Adrenal gland (tissue), 12 donors: ENCODE measurements around the gene TNFRSF18. TPM values are rescaled to one million over a fixed set of nuclear protein-coding genes. Genes with fewer than 3 reads are reported as not detected.

Experiments
- DNase-seq, 7 donors: peaks; one replicate each; pipeline ENCODE4 v3.0.0-alpha.2; 2019 to 2020
- H3K27ac ChIP-seq, 5 donors: fragments of 200-600 bp; sonication (generic) in 4 of 5; 1 replicate in 3 of 5; 2 replicates in 2 of 5; pipeline versions ENCODE4 v1.5.1 to v1.8.0; 2016 to 2020; ENCODE audit warnings: mild to moderate bottlenecking in 1 of 5
- H3K27me3 ChIP-seq: fragments of 200-600 bp; 2 replicates; pipeline ENCODE4 v1.8.0; 2021
- H3K36me3 ChIP-seq, 2 donors: fragments of 200-600 bp; replicated peaks in 1 of 2; 1 replicate in 1 of 2; 2 replicates in 1 of 2; pipeline versions ENCODE4 v1.5.1 to v1.8.0; 2018 to 2022
- H3K4me1 ChIP-seq, 2 donors: fragments of 200-600 bp; replicated peaks in 1 of 2; 1 replicate in 1 of 2; 2 replicates in 1 of 2; pipeline versions ENCODE4 v1.5.1 to v1.8.0; 2018 to 2021
- H3K4me3 ChIP-seq, 4 donors: fragments of 200-600 bp; sonication (generic) in 3 of 4; one replicate each; pipeline ENCODE4 v1.5.1; 2016 to 2018
- H3K9me3 ChIP-seq, 3 donors: fragments of 200-600 bp; sonication (generic) in 1 of 3; replicated peaks in 1 of 3; 1 replicate in 2 of 3; 2 replicates in 1 of 3; pipeline versions ENCODE4 v1.5.1 to v1.8.0; 2016 to 2021
- CTCF ChIP-seq, 6 experiments: fragments of 450-650 bp in 4 of 6; fragments of 200-600 bp in 2 of 6; sonication (generic) in 1 of 6; IDR thresholded peaks; 1 replicate in 5 of 6; 2 replicates in 1 of 6; pipeline versions ENCODE4 v1.5.1 to v1.8.0; 2016 to 2021; ENCODE audit warnings: antibody characterized with exemption in 6 of 6, mild to moderate bottlenecking in 2 of 6, moderate library complexity in 1 of 6
- POLR2A ChIP-seq, 2 donors: fragments of 450-650 bp; IDR thresholded peaks; one replicate each; pipeline ENCODE4 v1.6.1; 2017; ENCODE audit warnings: antibody characterized with exemption in 2 of 2, mild to moderate bottlenecking in 2 of 2, moderate library complexity in 1 of 2
- WGBS, 4 donors: extraction: QIAGEN DNeasy Blood & Tissue Kit in 2 of 4; methylation state at CpG; one replicate each; pipeline versions ENCODE4 v1.1.5 to v1.1.7; 2013 to 2017; 5-methylcytosine and 5-hydroxymethylcytosine counted together
- intact Hi-C, 2 donors: fragments of 100-400 bp; cut with DNase I; formaldehyde crosslinking; loops; one replicate each; pipeline versions ENCODE4 v1.14.1 to v1.15.0; 2022 to 2023
- microRNA counts, 2 donors: library from miRNA; unstranded; fragments of <30 nt; microRNA quantifications; one replicate each; lab custom pipeline; 2016
- microRNA-seq, 3 donors: library from miRNA; unstranded; fragments of <30 nt; microRNA quantifications; one replicate each; pipeline ENCODE4, GENCODE V29; 2017 to 2020
- polyA plus RNA-seq, 3 donors: library from polyadenylated mRNA; stranded (reverse); fragments of 200-250 nt in 2 of 3; fragments of 350-450 nt in 1 of 3; fragmentation: Illumina TruSeq in 1 of 3; extraction: RNeasy Lipid Tissue Mini Kit (QIAGEN cat#74804) in 1 of 3; gene quantifications; one replicate each; pipeline ENCODE4 v1.2.3, GENCODE V29; 2013 to 2014
- small RNA-seq, 2 donors: library from RNA; depleted of rRNA; stranded (forward); fragments of <200 nt; gene quantifications; one replicate each; pipeline ENCODE3, GENCODE V24; 2016
- total RNA-seq, 9 donors: library from RNA; depleted of rRNA in 4 of 9; stranded (reverse); fragments of >200 nt in 4 of 9; fragments of 120-200 nt in 1 of 9; fragmentation: NEBNext Ultra II Directional in 1 of 9; extraction: Animal tissue kit (Norgen Biotek cat#: 25700) in 1 of 9; gene quantifications; one replicate each; pipeline versions ENCODE4 v1.1.0 to v1.2.4, GENCODE V29; 2013 to 2023
- donor health status: healthy with polysubstance abuse.
- donor health status: Bipolar disorder and iron deficiency.
- donor health status: DM: yes; HTN: yes; CAD: no.
- donor health status: DM: no; HTN: no; CAD: no.
- donor health status: DM: no; HTN: no; CAD: no.
- donor health status: DM: yes; HTN: yes; CAD: no.

TNFRSF18 gene
- total and polyA plus RNA-seq, 12 donors: 0.27 to 1.5 (median 0.64) TPM; not detected in 7

- intact Hi-C loops: no loop called here
These were observed 51.1 kb downstream of the TNFRSF18 start for GRCh38 chr1:1155258-1155657.

DNA sequence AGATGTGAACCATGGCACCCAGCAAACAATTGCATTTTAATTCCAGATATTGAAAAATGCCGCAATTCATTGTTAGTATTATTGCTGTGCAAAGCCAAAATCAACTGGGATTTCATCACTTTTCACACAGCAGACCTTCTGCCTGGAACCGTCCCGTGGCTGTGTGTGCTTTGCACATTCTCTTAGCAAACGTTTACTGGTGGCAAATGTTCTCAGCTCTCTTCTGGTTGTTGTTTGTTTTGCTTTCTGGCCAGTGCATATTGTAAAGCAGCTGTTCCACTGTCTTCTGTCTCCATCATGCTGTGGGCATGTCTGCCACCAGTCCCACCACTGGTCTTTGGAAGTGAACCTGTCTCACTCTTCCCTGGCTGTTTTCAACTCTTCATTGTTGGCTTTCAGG, 52.5 kb downstream of the TNFRSF18 start:
- intact Hi-C loops: no loop called here
- Histone ChIP-seq H3K27me3 (no peaks in the 10 kb centered on the region), H3K4me1 (peaks cover 8 to 13% of the 10 kb centered on the region in 2 donors), H3K4me3 (no peak overlapping the region), H3K27ac (no peak overlapping the region), H3K36me3 (no peaks in the 10 kb centered on the region), H3K9me3 (no peaks in the 10 kb centered on the region)
- WGBS, 4 donors: 57 to 76% (median 69%) methylated on average over 4 of the region's 4 CpGs
- DNase-seq: no peak
- no peak for TF ChIP-seq POLR2A (IDR thresholded peaks at IDR 0.05)
- TF ChIP-seq CTCF (IDR thresholded peaks at IDR 0.05): no peak

More at GRCh38 chr1:1155258-1155657, 51.1 kb downstream of the TNFRSF18 start:
- TF ChIP-seq CTCF (IDR thresholded peaks at IDR 0.05) (no peak), POLR2A (IDR thresholded peaks at IDR 0.05) (no peak)
- Histone ChIP-seq H3K9me3 (no peaks in the 10 kb centered on the region), H3K4me3 (no peak overlapping the region), H3K27ac (no peak overlapping the region), H3K27me3 (no peaks in the 10 kb centered on the region), H3K36me3 (no peaks in the 10 kb centered on the region), H3K4me1 (peaks cover 8 to 13% of the 10 kb centered on the region in 2 donors)
- DNase-seq: no peak
- WGBS, 4 donors: 81 to 84% (median 83%) methylated on average over 10 of the region's 10 CpGs

MicroRNAs encoded within 50 kb of the gene (microRNA counts, 767-probe panel; counts per million panel counts)
- microRNA hsa-miR-200a-3p (lab: Ali Mortazavi, UCI) (0 counts per million in 2 donors), microRNA hsa-miR-200b-3p (lab: Ali Mortazavi, UCI) (0 counts per million in 2 donors), microRNA hsa-miR-429 (lab: Ali Mortazavi, UCI) (0 counts per million in 2 donors)

Small RNA genes within 50 kb of the gene (microRNA-seq; reads per million reads assigned to microRNA genes)
- gene MIR200A: 0 to 4.9 (median 0.85) reads per million in 3 donors
- gene MIR200B: 6.5 to 20.1 (median 11.9) reads per million in 3 donors
- gene MIR429: 1.4 to 5.8 (median 2.3) reads per million in 3 donors

Small RNA genes within 50 kb of the gene (small RNA-seq; reads per million reads assigned to genes)
- gene MIR200A (0 to 0.24 reads per million in 2 donors), gene MIR200B (0.83 to 0.95 reads per million in 2 donors), gene MIR429 (0.08 to 0.12 reads per million in 2 donors)

Other genes starting within 250 kb of the TNFRSF18 start
- 10 to 100 TPM; 22.4 to 58.9 (median 43.6) TPM for gene NOC2L, start 247.3 kb downstream of the TNFRSF18 start, total RNA-seq
- 10 to 100 TPM; 39.2 to 97.7 (median 64.9) TPM for gene NOC2L, start 247.3 kb downstream of the TNFRSF18 start, polyA plus RNA-seq
- gene KLHL17, start 246.0 kb downstream of the TNFRSF18 start, total RNA-seq: 10 to 100 TPM in 1 of 9 donors, 1 to 10 TPM in 8; 1.4 to 15.9 (median 6.1) TPM
- gene KLHL17, start 246.0 kb downstream of the TNFRSF18 start, polyA plus RNA-seq: 10 to 100 TPM in 2 of 3 donors, under 1 TPM in 1; 0.73 to 38.8 (median 25.4) TPM
- gene PLEKHN1, start 240.1 kb downstream of the TNFRSF18 start, total RNA-seq: 1 to 10 TPM in 3 of 9 donors, under 1 TPM in 3, not detected in 3; 0.30 to 3.8 (median 1.1) TPM
- 10 to 100 TPM in 1 of 3 donors, 1 to 10 TPM in 1, under 1 TPM in 1; 0.05 to 10.5 (median 4.2) TPM for gene PLEKHN1, start 240.1 kb downstream of the TNFRSF18 start, polyA plus RNA-seq
- gene PERM1, start 224.5 kb downstream of the TNFRSF18 start, total RNA-seq: under 1 TPM in 5 of 9 donors, not detected in 4; 0.13 to 0.28 (median 0.14) TPM
- gene PERM1, start 224.5 kb downstream of the TNFRSF18 start, polyA plus RNA-seq: under 1 TPM in 2 of 3 donors, not detected in 1; 0.40 to 0.88 TPM
- 10 to 100 TPM in 1 of 9 donors, 1 to 10 TPM in 8; 3.1 to 14.5 (median 6.3) TPM for gene HES4, start 206.5 kb downstream of the TNFRSF18 start, total RNA-seq
- gene HES4, start 206.5 kb downstream of the TNFRSF18 start, polyA plus RNA-seq: 10 to 100 TPM in 2 of 3 donors, not detected in 1; 27.3 to 29.8 TPM
- gene ISG15, start 193.1 kb downstream of the TNFRSF18 start, total RNA-seq: 10 to 100 TPM; 11.5 to 58.1 (median 22.9) TPM
- gene ISG15, start 193.1 kb downstream of the TNFRSF18 start, polyA plus RNA-seq: 100 to 1,000 TPM in 2 of 3 donors, 1 to 10 TPM in 1; 1.7 to 308 (median 220) TPM
- 10 to 100 TPM in 6 of 9 donors, 1 to 10 TPM in 3; 3.4 to 20.5 (median 13.0) TPM for gene AGRN, start 186.5 kb downstream of the TNFRSF18 start, total RNA-seq
- 10 to 100 TPM in 2 of 3 donors, 1 to 10 TPM in 1; 2.2 to 27.8 (median 10.2) TPM for gene AGRN, start 186.5 kb downstream of the TNFRSF18 start, polyA plus RNA-seq
- not detected for gene RNF223, start 132.3 kb downstream of the TNFRSF18 start, total RNA-seq
- under 1 TPM in 1 of 3 donors, not detected in 2; 0.03 TPM for gene RNF223, start 132.3 kb downstream of the TNFRSF18 start, polyA plus RNA-seq
- 10 to 100 TPM in 5 of 9 donors, 1 to 10 TPM in 4; 5.4 to 17.3 (median 11.0) TPM for gene C1orf159, start 90.5 kb downstream of the TNFRSF18 start, total RNA-seq
- 10 to 100 TPM in 2 of 3 donors, under 1 TPM in 1; 0.55 to 54.3 (median 25.5) TPM for gene C1orf159, start 90.5 kb downstream of the TNFRSF18 start, polyA plus RNA-seq
- not detected for gene TTLL10, start 32.7 kb downstream of the TNFRSF18 start, total RNA-seq
- under 1 TPM in 2 of 3 donors, not detected in 1; 0.32 to 0.44 TPM for gene TTLL10, start 32.7 kb downstream of the TNFRSF18 start, polyA plus RNA-seq
- 1 to 10 TPM in 4 of 9 donors, under 1 TPM in 4, not detected in 1; 0.32 to 2.7 (median 0.94) TPM for gene TNFRSF4, start 7.6 kb upstream of the TNFRSF18 start, total RNA-seq
- gene TNFRSF4, start 7.6 kb upstream of the TNFRSF18 start, polyA plus RNA-seq: 1 to 10 TPM in 2 of 3 donors, not detected in 1; 4.7 to 6.9 TPM
- 100 to 1,000 TPM in 8 of 9 donors, 10 to 100 TPM in 1; 49.4 to 221 (median 165) TPM for gene SDF4, start 25.4 kb upstream of the TNFRSF18 start, total RNA-seq
- 100 to 1,000 TPM; 129 to 131 (median 130) TPM for gene SDF4, start 25.4 kb upstream of the TNFRSF18 start, polyA plus RNA-seq
- gene B3GALT6, start 25.6 kb upstream of the TNFRSF18 start, total RNA-seq: 10 to 100 TPM; 11.7 to 39.4 (median 19.7) TPM
- 10 to 100 TPM in 2 of 3 donors, 1 to 10 TPM in 1; 7.2 to 14.1 (median 10.3) TPM for gene B3GALT6, start 25.6 kb upstream of the TNFRSF18 start, polyA plus RNA-seq
- gene C1QTNF12, start 40.1 kb upstream of the TNFRSF18 start, total RNA-seq: 1 to 10 TPM in 4 of 9 donors, under 1 TPM in 3, not detected in 2; 0.28 to 2.6 (median 1.1) TPM
- gene C1QTNF12, start 40.1 kb upstream of the TNFRSF18 start, polyA plus RNA-seq: 1 to 10 TPM in 2 of 3 donors, not detected in 1; 3.0 to 4.3 TPM
- gene UBE2J2, start 67.3 kb upstream of the TNFRSF18 start, total RNA-seq: 10 to 100 TPM; 30.1 to 56.1 (median 44.2) TPM
- gene UBE2J2, start 67.3 kb upstream of the TNFRSF18 start, polyA plus RNA-seq: 10 to 100 TPM; 49.8 to 74.4 (median 55.2) TPM
- gene SCNN1D, start 73.8 kb upstream of the TNFRSF18 start, total RNA-seq: 10 to 100 TPM in 1 of 9 donors, 1 to 10 TPM in 8; 1.1 to 22.4 (median 3.7) TPM
- gene SCNN1D, start 73.8 kb upstream of the TNFRSF18 start, polyA plus RNA-seq: 10 to 100 TPM in 2 of 3 donors, under 1 TPM in 1; 0.18 to 53.6 (median 31.8) TPM
- 10 to 100 TPM; 18.1 to 81.5 (median 39.1) TPM for gene ACAP3, start 101.3 kb upstream of the TNFRSF18 start, total RNA-seq
- gene ACAP3, start 101.3 kb upstream of the TNFRSF18 start, polyA plus RNA-seq: 100 to 1,000 TPM in 2 of 3 donors, 1 to 10 TPM in 1; 5.0 to 385 (median 138) TPM
- gene PUSL1, start 102.0 kb upstream of the TNFRSF18 start, total RNA-seq: 10 to 100 TPM; 13.8 to 43.8 (median 24.1) TPM
- gene PUSL1, start 102.0 kb upstream of the TNFRSF18 start, polyA plus RNA-seq: 10 to 100 TPM in 2 of 3 donors, 1 to 10 TPM in 1; 2.5 to 43.4 (median 32.2) TPM
- 100 to 1,000 TPM in 2 of 9 donors, 10 to 100 TPM in 7; 53.0 to 129 (median 68.3) TPM for gene INTS11, start 118.1 kb upstream of the TNFRSF18 start, total RNA-seq
- 100 to 1,000 TPM in 2 of 3 donors, 10 to 100 TPM in 1; 87.7 to 601 (median 316) TPM for gene INTS11, start 118.1 kb upstream of the TNFRSF18 start, polyA plus RNA-seq
- gene CPTP, start 118.2 kb upstream of the TNFRSF18 start, total RNA-seq: 10 to 100 TPM; 10.5 to 53.0 (median 30.4) TPM
- gene CPTP, start 118.2 kb upstream of the TNFRSF18 start, polyA plus RNA-seq: 10 to 100 TPM in 2 of 3 donors, 1 to 10 TPM in 1; 2.9 to 45.8 (median 27.5) TPM
- under 1 TPM; 0.06 to 0.86 (median 0.52) TPM for gene TAS1R3, start 124.7 kb upstream of the TNFRSF18 start, total RNA-seq
- gene TAS1R3, start 124.7 kb upstream of the TNFRSF18 start, polyA plus RNA-seq: under 1 TPM; 0.05 to 0.72 (median 0.61) TPM
- gene DVL1, start 142.8 kb upstream of the TNFRSF18 start, total RNA-seq: 100 to 1,000 TPM in 3 of 9 donors, 10 to 100 TPM in 6; 55.8 to 137 (median 88.6) TPM
- 100 to 1,000 TPM in 2 of 3 donors, 1 to 10 TPM in 1; 4.0 to 279 (median 144) TPM for gene DVL1, start 142.8 kb upstream of the TNFRSF18 start, polyA plus RNA-seq
- gene MXRA8, start 152.0 kb upstream of the TNFRSF18 start, total RNA-seq: 100 to 1,000 TPM in 1 of 9 donors, 10 to 100 TPM in 8; 17.5 to 104 (median 42.8) TPM
- 10 to 100 TPM in 2 of 3 donors, 1 to 10 TPM in 1; 8.4 to 90.3 (median 70.8) TPM for gene MXRA8, start 152.0 kb upstream of the TNFRSF18 start, polyA plus RNA-seq
- gene AURKAIP1, start 168.6 kb upstream of the TNFRSF18 start, total RNA-seq: 100 to 1,000 TPM in 8 of 9 donors, 10 to 100 TPM in 1; 89.6 to 260 (median 155) TPM
- 100 to 1,000 TPM in 2 of 3 donors, 10 to 100 TPM in 1; 44.2 to 317 (median 226) TPM for gene AURKAIP1, start 168.6 kb upstream of the TNFRSF18 start, polyA plus RNA-seq
- 100 to 1,000 TPM in 7 of 9 donors, 10 to 100 TPM in 2; 53.4 to 264 (median 165) TPM for gene CCNL2, start 192.7 kb upstream of the TNFRSF18 start, total RNA-seq
- 100 to 1,000 TPM in 2 of 3 donors, 10 to 100 TPM in 1; 65.2 to 893 (median 593) TPM for gene CCNL2, start 192.7 kb upstream of the TNFRSF18 start, polyA plus RNA-seq
- gene MRPL20, start 200.7 kb upstream of the TNFRSF18 start, total RNA-seq: 100 to 1,000 TPM in 8 of 9 donors, 10 to 100 TPM in 1; 98.9 to 276 (median 160) TPM
- gene MRPL20, start 200.7 kb upstream of the TNFRSF18 start, polyA plus RNA-seq: 100 to 1,000 TPM; 116 to 175 (median 134) TPM
- gene ANKRD65, start 214.7 kb upstream of the TNFRSF18 start, total RNA-seq: 1 to 10 TPM in 5 of 9 donors, under 1 TPM in 4; 0.22 to 2.6 (median 1.4) TPM
- gene ANKRD65, start 214.7 kb upstream of the TNFRSF18 start, polyA plus RNA-seq: 1 to 10 TPM in 2 of 3 donors, under 1 TPM in 1; 0.53 to 3.4 (median 2.2) TPM
- 10 to 100 TPM in 8 of 9 donors, 1 to 10 TPM in 1; 4.7 to 49.0 (median 30.0) TPM for gene VWA1, start 229.1 kb upstream of the TNFRSF18 start, total RNA-seq
- 10 to 100 TPM in 2 of 3 donors, under 1 TPM in 1; 0.99 to 39.3 (median 25.9) TPM for gene VWA1, start 229.1 kb upstream of the TNFRSF18 start, polyA plus RNA-seq
- gene ATAD3C, start 243.1 kb upstream of the TNFRSF18 start, total RNA-seq: 1 to 10 TPM in 2 of 9 donors, under 1 TPM in 4, not detected in 3; under 0.01 to 1.4 (median 0.52) TPM
- 1 to 10 TPM in 1 of 3 donors, under 1 TPM in 2; 0.09 to 1.2 (median 0.72) TPM for gene ATAD3C, start 243.1 kb upstream of the TNFRSF18 start, polyA plus RNA-seq